ENCODE data around the gene RGS6.

- TF ChIP-seq CTCF (conservative IDR thresholded peaks at IDR 0.05; ENCODE audit: low read length) = no peak
- TF ChIP-seq EZH2phosphoT487 (IDR thresholded peaks at IDR 0.05; ENCODE audit: borderline replicate concordance, low read depth, low read length) = no peak
Observed at GRCh38 chr14:71970272-71970671, 38.0 kb downstream of the RGS6 start.

All from OCI-LY7 (cell line).